Activated gamma-delta T cell (primary cell): Measurements from ENCODE around the gene KRTAP4-6.
"Not testable (repeated sequence)": the region's sequence is repeated elsewhere in the genome, so short reads cannot be mapped to it uniquely, and the experiment has no call there.

ENCODE experiments used
- DNase-seq: peaks from one replicate; lab custom pipeline; 2025; lab: John Stamatoyannopoulos, UW

The KRTAP4-6 gene

GRCh38 chr17:41147531-41148204 is 7.3 kb upstream of the KRTAP4-6 start:
- no peak for DNase-seq

- no peak for DNase-seq
Measured at GRCh38 chr17:41145261-41145660, 4.9 kb upstream of the KRTAP4-6 start.

GRCh38 chr17:41144846-41145245 is 4.5 kb upstream of the KRTAP4-6 start:
- DNase-seq = no peak

- no peak for DNase-seq
Measured at GRCh38 chr17:41141361-41141760, 1.0 kb upstream of the KRTAP4-6 start.

- DNase-seq = not testable (repeated sequence)
Measured at GRCh38 chr17:41139865-41140264, 479 bp downstream of the KRTAP4-6 start.

- no peak for DNase-seq
Measured at GRCh38 chr17:41133880-41134735, 6.2 kb downstream of the KRTAP4-6 start.

- no peak for DNase-seq
Measured at GRCh38 chr17:41131979-41132378, 8.4 kb downstream of the KRTAP4-6 start.

- no peak for DNase-seq
Measured at GRCh38 chr17:41127371-41127770, 13.0 kb downstream of the KRTAP4-6 start.

- DNase-seq = no peak
Measured at GRCh38 chr17:41126412-41126811, 13.9 kb downstream of the KRTAP4-6 start.

GRCh38 chr17:41125064-41125463 is 15.3 kb downstream of the KRTAP4-6 start:
- DNase-seq = no peak

- DNase-seq = not testable (repeated sequence)
Measured at GRCh38 chr17:41123991-41124371, 16.4 kb downstream of the KRTAP4-6 start, which contains the start of gene KRTAP4-12. KRTAP4-12 (minus strand) TSS chr17:41124182; CDS start chr17:41124122, 60 bp downstream.

- not testable (repeated sequence) for DNase-seq
Measured at GRCh38 chr17:41123292-41123990, 16.9 kb downstream of the KRTAP4-6 start.

GRCh38 chr17:41121742-41122141 is 18.6 kb downstream of the KRTAP4-6 start:
- no peak for DNase-seq

- not testable (repeated sequence) for DNase-seq
Measured at GRCh38 chr17:41119696-41120690, 20.4 kb downstream of the KRTAP4-6 start.

GRCh38 chr17:41118721-41119120 is 21.6 kb downstream of the KRTAP4-6 start:
- DNase-seq = no peak

- DNase-seq = not testable (repeated sequence)
Measured at GRCh38 chr17:41117846-41118386, 22.4 kb downstream of the KRTAP4-6 start, which contains the start of gene KRTAP4-11. KRTAP4-11 (minus strand) TSS chr17:41118373; CDS start chr17:41118315, 58 bp downstream.

GRCh38 chr17:41116297-41116696 is 24.0 kb downstream of the KRTAP4-6 start:
- DNase-seq = no peak

- DNase-seq = no peak
Measured at GRCh38 chr17:41111151-41111885, 29.0 kb downstream of the KRTAP4-6 start.

- not testable (repeated sequence) for DNase-seq
Measured at GRCh38 chr17:41108728-41109386, 31.5 kb downstream of the KRTAP4-6 start.
